ENCODE results near the gene TUBGCP6. TPM values are rescaled to one million over a fixed set of nuclear protein-coding genes. Genes with fewer than 3 reads are reported as not detected.

The TUBGCP6 gene
- total RNA-seq = 19.5 and 31.0 TPM in 2 replicates

GRCh38 chr22:50244420-50245213 is at the start of gene TUBGCP6:
TSS of gene TUBGCP6 (minus strand) at chr22:50245023. CDS start at chr22:50244459, 564 bp downstream.

GRCh38 chr22:50269970-50270665 is 25.3 kb upstream of the TUBGCP6 start, which contains the start of gene MAPK11:
TSS of gene MAPK11 (minus strand) at chr22:50270380. CDS start at chr22:50270292, 88 bp downstream.

GRCh38 chr22:50261615-50262459 is 17.0 kb upstream of the TUBGCP6 start, which contains the start of gene MAPK12:
TSS of gene MAPK12 (minus strand) at chr22:50261683. CDS start at chr22:50261509, 174 bp downstream.

GRCh38 chr22:50250555-50251476 is 6.0 kb upstream of the TUBGCP6 start, which contains the start of gene HDAC10:
TSS of gene HDAC10 (minus strand) at chr22:50251265. CDS start at chr22:50251032, 233 bp downstream.

GRCh38 chr22:50200461-50201190 is 44.2 kb downstream of the TUBGCP6 start, which contains the start of gene SELENOO:
TSS of gene SELENOO (plus strand) at chr22:50201011. CDS start at chr22:50201037, 26 bp downstream.

GRCh38 chr22:50185375-50186087 is 59.3 kb downstream of the TUBGCP6 start, which contains the start of gene TRABD:
TSS of gene TRABD (plus strand) at chr22:50185913. CDS start at chr22:50193061, 7,148 bp downstream.

GRCh38 chr22:50170453-50171318 is 74.1 kb downstream of the TUBGCP6 start, which contains the start of gene PANX2:
TSS of gene PANX2 (plus strand) at chr22:50170731. CDS start at chr22:50170731, 0 bp downstream.

Other genes with a start within 250 kb of the TUBGCP6 start
- gene IL17REL, start 232.3 kb downstream of the TUBGCP6 start, total RNA-seq = under 0.01 TPM in 1 of 2 replicates, not detected in the other
- gene TTLL8, start 186.7 kb downstream of the TUBGCP6 start, total RNA-seq = not detected in 2 replicates
- 0.65 and 3.1 TPM in 2 replicates for gene MLC1, start 159.6 kb downstream of the TUBGCP6 start, total RNA-seq
- gene MOV10L1, start 155.0 kb downstream of the TUBGCP6 start, total RNA-seq = 8.6 and 14.8 TPM in 2 replicates
- gene PANX2, start 74.3 kb downstream of the TUBGCP6 start, total RNA-seq = 0.85 and 1.0 TPM in 2 replicates
- gene TRABD, start 59.1 kb downstream of the TUBGCP6 start, total RNA-seq = 16.6 and 19.5 TPM in 2 replicates
- 19.9 and 21.4 TPM in 2 replicates for gene SELENOO, start 44.0 kb downstream of the TUBGCP6 start, total RNA-seq
- 16.1 and 19.6 TPM in 2 replicates for gene HDAC10, start 6.2 kb upstream of the TUBGCP6 start, total RNA-seq
- gene MAPK12, start 16.7 kb upstream of the TUBGCP6 start, total RNA-seq = 30.3 and 31.2 TPM in 2 replicates
- gene MAPK11, start 25.4 kb upstream of the TUBGCP6 start, total RNA-seq = 4.8 and 5.1 TPM in 2 replicates
- gene PLXNB2, start 62.6 kb upstream of the TUBGCP6 start, total RNA-seq = 130 and 166 TPM in 2 replicates
- 1.6 and 2.1 TPM in 2 replicates for gene DENND6B, start 82.0 kb upstream of the TUBGCP6 start, total RNA-seq
- gene PPP6R2, start 98.3 kb upstream of the TUBGCP6 start, total RNA-seq = 64.1 and 64.8 TPM in 2 replicates
- gene SBF1, start 230.0 kb upstream of the TUBGCP6 start, total RNA-seq = 54.6 and 79.1 TPM in 2 replicates
- gene ADM2, start 236.5 kb upstream of the TUBGCP6 start, total RNA-seq = 1.4 and 2.4 TPM in 2 replicates
- gene MIOX, start 241.8 kb upstream of the TUBGCP6 start, total RNA-seq = not detected in 2 replicates

Data from smooth muscle cell of bladder (primary cell).